IMR-90 (cell line): ENCODE data around the gene TMEM131L. TPM values are rescaled to one million over a fixed set of nuclear protein-coding genes. Genes with fewer than 3 reads are reported as not detected.
"Not testable (repeated sequence)": the region's sequence is repeated elsewhere in the genome, so short reads cannot be mapped to it uniquely, and the experiment has no call there.

Experiments used
- ATAC-seq: fragments of 200-7000 bp; cut with Tn5 transposase; 2 replicates; pipeline ENCODE4 v1.9.1; 2020; ENCODE audit warnings: low read depth, mild to moderate bottlenecking, moderate library complexity
- BruUV-seq: library from RNA; stranded (reverse); fragments of 400-500 nt; replicated peaks from 2 replicates; lab custom pipeline; 2021; lab: Mats Ljungman, UMichigan
- CTCF ChIA-PET: fragments of 300-600 bp; formaldehyde crosslinking; extraction: SDS; loops from one replicate; lab custom pipeline; 2021; ENCODE audit warnings: antibody characterized with exemption; lab: Yijun Ruan, JAX
- POLR2A ChIA-PET: fragments of 300-600 bp; sonication (Branson Sonifier 250); formaldehyde crosslinking; loops from one replicate; lab custom pipeline; 2022; ENCODE audit warnings: antibody characterized with exemption; ENCODE audit not compliant: unreplicated experiment; lab: Charles Lee
- DNase-seq: peaks from one replicate; pipeline ENCODE4 v3.0.0; 2013
- H2AFZ ChIP-seq: replicated peaks from 2 replicates; pipeline ENCODE3; 2013; ENCODE audit warnings: low read length, mild to moderate bottlenecking; ENCODE audit not compliant: poor library complexity
- H2AK5ac ChIP-seq: 2 replicates; pipeline ENCODE4 v1.6.1; 2013; ENCODE audit warnings: low read depth, low read length, inconsistent platforms
- H2AK9ac ChIP-seq: replicated peaks from 2 replicates; pipeline ENCODE3; 2013; ENCODE audit warnings: mild to moderate bottlenecking, low read depth, low read length, moderate library complexity; ENCODE audit not compliant: poor library complexity
- H2BK120ac ChIP-seq: 2 replicates; pipeline ENCODE4 v1.6.1; 2013; ENCODE audit warnings: low read depth, low read length, inconsistent platforms
- H2BK15ac ChIP-seq: 3 replicates; pipeline ENCODE4 v1.6.1; 2013; ENCODE audit warnings: low read depth, low read length, inconsistent platforms
- H2BK20ac ChIP-seq: 2 replicates; pipeline ENCODE4 v1.6.1; 2013; ENCODE audit warnings: low read depth, mild to moderate bottlenecking, inconsistent platforms, low read length, moderate library complexity
- H2BK5ac ChIP-seq: 2 replicates; pipeline ENCODE4 v1.6.1; 2013; ENCODE audit warnings: mild to moderate bottlenecking, low read depth, low read length, inconsistent platforms; ENCODE audit not compliant: poor library complexity, severe bottlenecking
- H3K14ac ChIP-seq: replicated peaks from 2 replicates; pipeline ENCODE4 v1.6.1; 2013; ENCODE audit warnings: low read depth, low read length, inconsistent platforms
- H3K18ac ChIP-seq: 2 replicates; pipeline ENCODE4 v1.6.1; 2013; ENCODE audit warnings: low read depth, low read length, control low read depth
- H3K23ac ChIP-seq: 2 replicates; pipeline ENCODE4 v1.6.1; 2013; ENCODE audit warnings: low read depth, low read length, inconsistent platforms
- H3K27ac ChIP-seq: 2 replicates; pipeline ENCODE4 v1.5.1; 2013; ENCODE audit warnings: mild to moderate bottlenecking, control low read depth, low read length; ENCODE audit not compliant: insufficient read depth
- H3K27me3 ChIP-seq: 2 replicates; pipeline ENCODE4 v1.6.1; 2013; ENCODE audit warnings: low read length; ENCODE audit not compliant: control insufficient read depth, insufficient read depth
- H3K36me3 ChIP-seq: 2 replicates; pipeline ENCODE4 v1.6.1; 2013; ENCODE audit warnings: low read length, mixed read lengths; ENCODE audit not compliant: control insufficient read depth, insufficient read depth
- H3K4ac ChIP-seq: 2 replicates; pipeline ENCODE4 v1.6.1; 2013; ENCODE audit warnings: low read depth, low read length, inconsistent platforms
- H3K4me1 ChIP-seq: 2 replicates; pipeline ENCODE4 v1.6.1; 2013; ENCODE audit warnings: low read length, mixed read lengths; ENCODE audit not compliant: control insufficient read depth, insufficient read depth
- H3K4me2 ChIP-seq: 2 replicates; pipeline ENCODE4 v1.6.1; 2013; ENCODE audit warnings: low read depth, mild to moderate bottlenecking, control low read depth, low read length, moderate library complexity
- H3K4me3 ChIP-seq: 2 replicates; pipeline ENCODE4 v1.5.1; 2013; ENCODE audit warnings: low read depth, mild to moderate bottlenecking, control low read depth, low read length, moderate library complexity; ENCODE audit not compliant: insufficient read depth
- H3K56ac ChIP-seq: 2 replicates; pipeline ENCODE4 v1.6.1; 2013; ENCODE audit warnings: low read length, inconsistent platforms; ENCODE audit not compliant: insufficient read depth; ENCODE audit errors: extremely low read depth
- H3K79me1 ChIP-seq, 2 experiments: 2 replicates each; pipeline ENCODE4 v1.6.1; 2013; ENCODE audit warnings: low read length in 2 of 2, inconsistent platforms in 1 of 2, low read depth in 1 of 2
- H3K9ac ChIP-seq: 2 replicates; pipeline ENCODE4 v1.6.1; 2013; ENCODE audit warnings: low read depth, low read length, control low read depth
- H3K9me1 ChIP-seq: 2 replicates; pipeline ENCODE4 v1.6.1; 2013; ENCODE audit warnings: low read length, inconsistent platforms; ENCODE audit not compliant: insufficient read depth
- H3K9me3 ChIP-seq: 2 replicates; pipeline ENCODE4 v1.6.1; 2013; ENCODE audit warnings: low read length; ENCODE audit not compliant: control insufficient read depth, insufficient read depth
- H4K20me1 ChIP-seq: 2 replicates; pipeline ENCODE4 v1.6.1; 2013; ENCODE audit warnings: low read length, inconsistent platforms; ENCODE audit not compliant: insufficient read depth
- H4K5ac ChIP-seq: 2 replicates; pipeline ENCODE4 v1.6.1; 2013; ENCODE audit warnings: mild to moderate bottlenecking, low read depth, low read length, control low read depth
- H4K8ac ChIP-seq, 2 experiments: 2 replicates each; pipeline ENCODE4 v1.6.1; 2013; ENCODE audit warnings: low read depth in 2 of 2, low read length in 2 of 2, control low read depth in 1 of 2, inconsistent platforms in 1 of 2
- H4K91ac ChIP-seq: 2 replicates; pipeline ENCODE4 v1.6.1; 2013; ENCODE audit warnings: low read depth, low read length, inconsistent platforms; ENCODE audit not compliant: insufficient read depth
- NFE2L2 ChIP-seq: fragments of 150-350 bp; IDR thresholded peaks from 2 replicates; pipeline ENCODE4 v1.6.1; 2016; ENCODE audit warnings: low read depth, mild to moderate bottlenecking, low read length
- WGBS, 2 experiments: methylation state at CpG; one replicate each; pipeline versions ENCODE4 v1.1.5 to v1.1.7; 2013; ENCODE audit warnings: missing lambda C conversion rate in 2 of 2; ENCODE audit not compliant: insufficient read length in 1 of 2; ENCODE audit errors: extremely low coverage in 2 of 2; 5-methylcytosine and 5-hydroxymethylcytosine counted together
- dilution Hi-C: fragments of 300-500 bp; cut with HindIII; formaldehyde crosslinking; loops from one replicate; pipeline ENCODE4 v1.14.3; 2018; ENCODE audit warnings: low sequenced_read_pairs; ENCODE audit not compliant: unreplicated experiment
- in situ Hi-C: fragments of 300-500 bp; cut with MboI; formaldehyde crosslinking; loops from 3 replicates; pipeline ENCODE4 v1.14.3; 2019; ENCODE audit warnings: low sequenced_read_pairs, inconsistent platforms, mixed read lengths
- intact Hi-C: fragments of 100-400 bp; cut with micrococcal nuclease; formaldehyde crosslinking; loops from 2 replicates; pipeline ENCODE4 v1.10.0; 2022
- polyA plus RNA-seq, 3 experiments: library from polyadenylated mRNA; depleted of rRNA; stranded (reverse); fragments of >200 nt; gene quantifications; 2 replicates each; pipeline ENCODE4 v1.2.3, GENCODE V29; 2012; ENCODE audit warnings: low replicate concordance in 1 of 3
- total RNA-seq: library from RNA; depleted of rRNA; stranded (reverse); fragments of >200 nt; gene quantifications from 2 replicates; pipeline ENCODE4 v1.2.3, GENCODE V29; 2012

The TMEM131L gene
- total and polyA plus RNA-seq, 2 of the 4 experiments (the other 2 are of a cell fraction): 8.4 to 23.8 TPM

- TF ChIP-seq NFE2L2: no peak
Measured at GRCh38 chr4:153507310-153508073, 41.3 kb downstream of the TMEM131L start (continued).

DNA sequence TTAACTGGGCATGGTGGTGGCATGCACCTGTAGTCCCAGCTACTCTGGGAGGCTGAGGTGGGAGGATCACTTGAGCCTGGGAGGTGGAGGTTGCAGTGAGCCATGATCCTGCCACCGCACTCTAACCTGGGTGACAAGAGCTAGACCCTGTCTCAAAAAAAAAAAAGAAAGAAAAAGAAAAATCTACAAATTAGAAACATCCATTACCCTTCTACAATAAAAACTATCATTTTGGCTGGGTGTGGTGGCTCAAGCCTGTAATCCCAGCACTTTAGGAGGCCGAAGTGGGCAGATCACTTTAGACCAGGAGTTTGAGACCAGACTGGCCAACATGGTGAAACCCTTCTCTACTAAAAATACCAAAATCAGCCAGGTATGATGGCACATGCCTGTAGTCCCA, 43.1 kb downstream of the TMEM131L start:
- not testable (repeated sequence) for BruUV-seq, H3K27me3 ChIP-seq
- WGBS, 2 experiments: no CpG with 5 or more reads among the region's 2 CpGs

More for the DNA sequence above, 43.1 kb downstream of the TMEM131L start:
- H2AK9ac ChIP-seq, in situ Hi-C loops, H2AK5ac ChIP-seq, H3K23ac ChIP-seq, POLR2A ChIA-PET, H4K91ac ChIP-seq, CTCF ChIA-PET, dilution Hi-C loops, H3K4ac ChIP-seq, H3K9me3 ChIP-seq, intact Hi-C loops, H3K4me3 ChIP-seq, H3K27ac ChIP-seq, H4K8ac ChIP-seq, H2BK5ac ChIP-seq, H2BK15ac ChIP-seq, H3K4me2 ChIP-seq, DNase-seq, H3K18ac ChIP-seq, H3K14ac ChIP-seq, H3K36me3 ChIP-seq, H3K9me1 ChIP-seq, H3K4me1 ChIP-seq, H2AFZ ChIP-seq, H2BK20ac ChIP-seq, H4K20me1 ChIP-seq, ATAC-seq, H4K5ac ChIP-seq, H3K56ac ChIP-seq, H3K9ac ChIP-seq, H2BK120ac ChIP-seq: not testable (repeated sequence)
- H3K79me1 ChIP-seq: peaks cover 7 to 16% of the 10 kb centered on the region in 2 experiments; a peak in 3 of 4 replicates
